ENCODE measurements around the gene PSMG2. TPM values are rescaled to one million over a fixed set of nuclear protein-coding genes. Genes with fewer than 3 reads are reported as not detected.

Gene PSMG2
- total and polyA plus RNA-seq, 11 donors: 35.8 to 65.7 (median 44.9) TPM

GRCh38 chr18:12774982-12775381 is 72.1 kb downstream of the PSMG2 start:
- Histone ChIP-seq H3K27me3 (no peaks in the 10 kb centered on the region), H3K4me3 (no peak overlapping the region), H3K36me3 (no peaks in the 10 kb centered on the region), H3K27ac (no peak overlapping the region), H3K4me1 (no peaks in the 10 kb centered on the region), H3K9me3 (no peaks in the 10 kb centered on the region)
- ATAC-seq (no peak), DNase-seq (no peak)
- intact Hi-C loops (cut with DNase I): no loop called here
- TF ChIP-seq, protein P1, sequence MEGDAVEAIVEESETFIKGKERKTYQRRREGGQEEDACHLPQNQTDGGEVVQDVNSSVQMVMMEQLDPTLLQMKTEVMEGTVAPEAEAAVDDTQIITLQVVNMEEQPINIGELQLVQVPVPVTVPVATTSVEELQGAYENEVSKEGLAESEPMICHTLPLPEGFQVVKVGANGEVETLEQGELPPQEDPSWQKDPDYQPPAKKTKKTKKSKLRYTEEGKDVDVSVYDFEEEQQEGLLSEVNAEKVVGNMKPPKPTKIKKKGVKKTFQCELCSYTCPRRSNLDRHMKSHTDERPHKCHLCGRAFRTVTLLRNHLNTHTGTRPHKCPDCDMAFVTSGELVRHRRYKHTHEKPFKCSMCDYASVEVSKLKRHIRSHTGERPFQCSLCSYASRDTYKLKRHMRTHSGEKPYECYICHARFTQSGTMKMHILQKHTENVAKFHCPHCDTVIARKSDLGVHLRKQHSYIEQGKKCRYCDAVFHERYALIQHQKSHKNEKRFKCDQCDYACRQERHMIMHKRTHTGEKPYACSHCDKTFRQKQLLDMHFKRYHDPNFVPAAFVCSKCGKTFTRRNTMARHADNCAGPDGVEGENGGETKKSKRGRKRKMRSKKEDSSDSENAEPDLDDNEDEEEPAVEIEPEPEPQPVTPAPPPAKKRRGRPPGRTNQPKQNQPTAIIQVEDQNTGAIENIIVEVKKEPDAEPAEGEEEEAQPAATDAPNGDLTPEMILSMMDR (IDR thresholded peaks at IDR 0.05): no peak
- no peak for TF ChIP-seq POLR2A (IDR thresholded peaks at IDR 0.05)
- WGBS, 4 donors: 78 to 88% (median 80%) methylated on average over 9 of the region's 9 CpGs

Other genes with a start within 250 kb of the PSMG2 start
- 10 to 100 TPM; 35.8 to 67.6 (median 48.0) TPM for gene SPIRE1, start 44.9 kb upstream of the PSMG2 start, total RNA-seq
- 10 to 100 TPM in 1 of 2 donors, 1 to 10 TPM in 1; 8.3 to 28.2 TPM for gene SPIRE1, start 44.9 kb upstream of the PSMG2 start, polyA plus RNA-seq
- gene CEP76, start 319 bp upstream of the PSMG2 start, total RNA-seq: 1 to 10 TPM; 1.6 to 7.9 (median 4.4) TPM
- 1 to 10 TPM; 1.3 to 3.2 TPM for gene CEP76, start 319 bp upstream of the PSMG2 start, polyA plus RNA-seq
- 10 to 100 TPM in 6 of 9 donors, 1 to 10 TPM in 3; 7.5 to 33.1 (median 10.4) TPM for gene PTPN2, start 181.2 kb downstream of the PSMG2 start, total RNA-seq
- gene PTPN2, start 181.2 kb downstream of the PSMG2 start, polyA plus RNA-seq: 10 to 100 TPM; 11.7 to 13.9 TPM
- gene SEH1L, start 245.0 kb downstream of the PSMG2 start, total RNA-seq: 10 to 100 TPM; 12.9 to 28.3 (median 18.5) TPM
- 10 to 100 TPM in 1 of 2 donors, 1 to 10 TPM in 1; 8.6 to 39.9 TPM for gene SEH1L, start 245.0 kb downstream of the PSMG2 start, polyA plus RNA-seq

Measured in heart left ventricle (tissue), 16 donors.